Measurements from ENCODE around the gene PTTG1. TPM values are rescaled to one million over a fixed set of nuclear protein-coding genes. Genes with fewer than 3 reads are reported as not detected.

Gene PTTG1
- total RNA-seq, 1 experiment from 2014 or later, result 245 TPM

GRCh38 chr5:160432196-160432595 is 10.5 kb downstream of the PTTG1 start:
- no peaks in the 10 kb centered on the region for H3F3A ChIP-seq (ENCODE audit: low read length, unreplicated experiment)
- H3K4me3 ChIP-seq (ENCODE audit: low read length), result no peak overlapping the region
- no peaks in the 10 kb centered on the region for H3K4me1 ChIP-seq (ENCODE audit: insufficient read depth, low read length)
- TF ChIP-seq EZH2phosphoT487 (IDR thresholded peaks at IDR 0.05; ENCODE audit: borderline replicate concordance, low read length), result no peak
- no peak for TF ChIP-seq CTCF (conservative IDR thresholded peaks at IDR 0.05; ENCODE audit: low read depth, low read length)
- TF ChIP-seq EZH2 (IDR thresholded peaks at IDR 0.05; ENCODE audit: low read length, unreplicated experiment), result no peak
- no peak overlapping the region for H2AFZ ChIP-seq (ENCODE audit: low read length)
- ATAC-seq, result no peak
- H3K9me3 ChIP-seq (ENCODE audit: low read length), result no peaks in the 10 kb centered on the region
- H3K27me3 ChIP-seq (ENCODE audit: low read length), result no peaks in the 10 kb centered on the region
- peaks cover 22% of the 10 kb centered on the region; the same call in 1 of the 2 replicates for H3K36me3 ChIP-seq (ENCODE audit: low read depth, low read length)
- BruUV-seq (replicated peaks), result no TSS peak
- no peak overlapping the region for H3K27ac ChIP-seq (ENCODE audit: low read length)
- DNase-seq, result no peak
- H3K4me2 ChIP-seq (ENCODE audit: low read length), result no peak overlapping the region
- no peaks in the 10 kb centered on the region for H3K9me2 ChIP-seq (replicated peaks; ENCODE audit: low read length)
- H3K9ac ChIP-seq (ENCODE audit: low read length), result no peak overlapping the region
- intact Hi-C loops (cut with micrococcal nuclease), result loop anchor here (10.0 kb wide), 1 partner anchor 353 kb away; no protein-coding TSS in a partner anchor
- H3K79me2 ChIP-seq (ENCODE audit: low read length), result no peaks in the 10 kb centered on the region
- ChIA-PET POLR2A (ENCODE audit: unreplicated experiment) (no interaction called here), CTCF (no interaction called here)
- H4K20me1 ChIP-seq (ENCODE audit: low read length), result no peaks in the 10 kb centered on the region

GRCh38 chr5:160432787-160433186 is 11.1 kb downstream of the PTTG1 start:
- no peak for DNase-seq
- Histone ChIP-seq H3F3A (ENCODE audit: low read length, unreplicated experiment) (no peaks in the 10 kb centered on the region), H3K9me2 (replicated peaks; ENCODE audit: low read length) (no peaks in the 10 kb centered on the region), H3K79me2 (ENCODE audit: low read length) (no peaks in the 10 kb centered on the region), H3K4me1 (ENCODE audit: insufficient read depth, low read length) (no peaks in the 10 kb centered on the region), H3K4me2 (ENCODE audit: low read length) (no peak overlapping the region), H3K9me3 (ENCODE audit: low read length) (no peaks in the 10 kb centered on the region), H3K4me3 (ENCODE audit: low read length) (no peak overlapping the region), H3K9ac (ENCODE audit: low read length) (no peak overlapping the region), H2AFZ (ENCODE audit: low read length) (no peak overlapping the region), H3K27ac (ENCODE audit: low read length) (no peak overlapping the region), H3K27me3 (ENCODE audit: low read length) (no peaks in the 10 kb centered on the region), H4K20me1 (ENCODE audit: low read length) (no peaks in the 10 kb centered on the region), H3K36me3 (ENCODE audit: low read depth, low read length) (peaks cover 16% of the 10 kb centered on the region; the same call in 1 of the 2 replicates)
- TF ChIP-seq CTCF (conservative IDR thresholded peaks at IDR 0.05; ENCODE audit: low read depth, low read length) (no peak), EZH2phosphoT487 (IDR thresholded peaks at IDR 0.05; ENCODE audit: borderline replicate concordance, low read length) (no peak), EZH2 (IDR thresholded peaks at IDR 0.05; ENCODE audit: low read length, unreplicated experiment) (no peak)
- ChIA-PET CTCF (no interaction called here), POLR2A (ENCODE audit: unreplicated experiment) (no interaction called here)
- no peak for ATAC-seq
- BruUV-seq (replicated peaks), result no TSS peak
- intact Hi-C loops (cut with micrococcal nuclease), result loop anchor here (10.0 kb wide), 1 partner anchor 352 kb away; no protein-coding TSS in a partner anchor

- POLR2A ChIA-PET (ENCODE audit: unreplicated experiment), result no interaction called here
- DNase-seq, result no peak
- peaks cover 6% of the 10 kb centered on the region; the same call in 1 of the 2 replicates for H3K4me1 ChIP-seq (ENCODE audit: insufficient read depth, low read length)
- no peak overlapping the region for H3K4me2 ChIP-seq (ENCODE audit: low read length)
- H3K4me3 ChIP-seq (ENCODE audit: low read length), result no peak overlapping the region
- TF ChIP-seq EZH2 (IDR thresholded peaks at IDR 0.05; ENCODE audit: low read length, unreplicated experiment) (no peak), EZH2phosphoT487 (IDR thresholded peaks at IDR 0.05; ENCODE audit: borderline replicate concordance, low read length) (no peak), CTCF (conservative IDR thresholded peaks at IDR 0.05; ENCODE audit: low read depth, low read length) (no peak)
- ATAC-seq, result no peak
- H3K36me3 ChIP-seq (ENCODE audit: low read depth, low read length), result peaks cover 4% of the 10 kb centered on the region; the same call in 1 of the 2 replicates
- no peak overlapping the region for H3K27ac ChIP-seq (ENCODE audit: low read length)
- H3K9me3 ChIP-seq (ENCODE audit: low read length), result no peaks in the 10 kb centered on the region
- CTCF ChIA-PET, result no interaction called here
- no peak overlapping the region for H3K9ac ChIP-seq (ENCODE audit: low read length)
- H3F3A ChIP-seq (ENCODE audit: low read length, unreplicated experiment), result no peaks in the 10 kb centered on the region
- no TSS peak for BruUV-seq (replicated peaks)
- no peaks in the 10 kb centered on the region for H4K20me1 ChIP-seq (ENCODE audit: low read length)
- no peak overlapping the region for H2AFZ ChIP-seq (ENCODE audit: low read length)
- H3K9me2 ChIP-seq (replicated peaks; ENCODE audit: low read length), result no peaks in the 10 kb centered on the region
- no peaks in the 10 kb centered on the region for H3K79me2 ChIP-seq (ENCODE audit: low read length)
- intact Hi-C loops (cut with micrococcal nuclease), result loop anchor here (10.0 kb wide), 1 partner anchor 351 kb away; no protein-coding TSS in a partner anchor
- no peaks in the 10 kb centered on the region for H3K27me3 ChIP-seq (ENCODE audit: low read length)
These were observed 12.4 kb downstream of the PTTG1 start for GRCh38 chr5:160434022-160434531.

Data from PC-3 (cell line).